GDM1 (cell line): Measurements from ENCODE around the gene GPS1.

Experiments
- DNase-seq: peaks from one replicate; lab custom pipeline; 2025; lab: John Stamatoyannopoulos, UW

Gene GPS1

DNA sequence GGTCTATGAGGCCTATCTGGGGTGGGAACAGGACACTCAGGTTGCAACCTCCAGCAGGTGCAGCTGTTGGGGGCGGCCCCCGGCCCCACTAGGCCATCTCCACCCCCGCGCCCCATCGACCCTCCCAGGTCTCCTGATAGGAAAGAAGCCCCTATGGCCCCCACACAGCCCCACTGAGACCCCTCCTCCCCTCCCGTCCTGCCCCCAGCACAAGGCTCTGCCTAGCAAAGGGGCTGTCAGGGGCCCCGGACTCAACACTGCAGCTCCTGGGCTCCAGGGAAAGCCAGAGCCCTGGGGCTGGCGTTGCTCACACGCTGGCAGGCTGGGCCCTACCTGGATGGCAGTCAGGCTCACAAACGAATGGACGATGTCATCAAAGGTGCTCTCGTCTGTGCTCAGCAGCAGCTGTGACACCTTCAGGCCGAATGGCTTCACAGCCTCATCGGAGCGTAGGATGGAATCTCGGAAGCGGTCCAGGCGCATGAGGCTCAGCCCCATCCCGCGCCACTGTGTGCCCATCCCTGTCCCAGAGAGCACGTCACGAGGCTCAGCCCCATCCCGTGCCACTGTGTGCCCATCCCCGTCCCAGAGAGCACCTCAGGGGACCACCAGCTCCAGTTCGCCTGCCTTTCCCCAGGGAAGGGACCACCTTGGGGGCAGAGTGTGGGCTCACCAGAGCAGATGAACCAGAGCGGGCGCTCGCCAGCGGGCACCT lies 39.0 kb downstream of the GPS1 start:
- no peak for DNase-seq

DNA sequence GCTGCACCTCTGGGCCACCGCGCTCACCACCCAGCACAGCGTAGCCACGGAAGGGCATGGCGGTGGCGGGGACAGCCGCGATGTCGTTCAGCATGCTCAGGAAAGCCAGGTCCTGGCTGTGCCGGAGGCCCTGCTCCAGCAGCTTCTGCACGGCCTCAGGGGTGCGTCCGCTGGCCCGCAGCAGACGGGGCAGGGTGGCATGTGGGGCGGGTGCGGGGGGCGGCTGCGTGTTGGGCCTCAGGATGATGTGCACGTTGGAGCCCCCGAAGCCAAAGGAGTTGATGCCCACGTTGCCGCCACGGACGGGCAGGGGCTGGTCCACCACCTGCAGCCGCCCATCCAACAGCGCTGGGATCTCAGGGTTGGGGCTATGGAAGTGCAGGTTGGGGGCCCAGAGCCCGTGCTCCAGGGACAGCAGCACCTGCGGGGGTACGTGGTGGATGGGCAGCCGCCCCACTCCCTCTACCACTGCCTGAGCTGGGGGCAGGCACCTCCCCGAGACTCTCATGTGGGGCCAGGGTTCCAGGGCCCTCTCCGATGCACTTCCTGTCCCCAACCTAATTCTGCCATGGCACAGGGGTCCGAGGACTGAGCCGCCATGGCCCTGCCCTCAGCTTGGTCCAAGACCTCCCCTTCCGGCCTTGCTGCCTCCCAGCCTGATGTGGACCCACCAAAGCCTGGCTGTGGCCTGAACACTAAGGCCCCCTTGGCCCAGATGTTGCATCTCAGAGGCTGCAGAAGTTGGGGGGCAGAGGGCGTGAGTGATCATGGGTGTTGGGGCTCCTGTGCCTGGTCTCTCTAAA lies 39.8 kb downstream of the GPS1 start:
- DNase-seq = no peak

DNA sequence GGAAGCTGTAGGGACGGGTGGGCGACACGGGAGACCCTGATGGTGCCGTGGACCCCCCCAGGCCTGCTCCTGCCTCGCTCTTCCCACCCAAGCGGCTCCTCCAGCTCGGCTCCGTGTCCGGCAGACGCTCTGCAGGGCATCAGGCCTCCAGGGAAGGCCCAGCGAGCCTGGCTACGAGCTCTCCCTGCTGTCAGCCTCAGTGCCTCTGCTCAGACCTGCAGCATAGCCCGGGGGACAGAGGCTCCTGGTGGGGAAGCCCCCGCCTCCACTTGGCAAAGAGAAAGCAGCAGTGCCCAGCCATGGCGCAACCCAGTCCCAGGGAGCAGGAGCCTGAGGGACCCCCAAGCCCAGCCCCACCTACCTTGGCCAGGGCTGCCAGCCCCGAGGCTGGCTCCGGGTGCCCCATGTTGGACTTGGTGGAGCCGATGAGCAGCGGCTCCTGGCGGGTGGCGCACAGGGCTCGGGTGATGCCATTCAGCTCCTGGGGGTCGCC lies 40.4 kb downstream of the GPS1 start:
- DNase-seq = no peak

DNA sequence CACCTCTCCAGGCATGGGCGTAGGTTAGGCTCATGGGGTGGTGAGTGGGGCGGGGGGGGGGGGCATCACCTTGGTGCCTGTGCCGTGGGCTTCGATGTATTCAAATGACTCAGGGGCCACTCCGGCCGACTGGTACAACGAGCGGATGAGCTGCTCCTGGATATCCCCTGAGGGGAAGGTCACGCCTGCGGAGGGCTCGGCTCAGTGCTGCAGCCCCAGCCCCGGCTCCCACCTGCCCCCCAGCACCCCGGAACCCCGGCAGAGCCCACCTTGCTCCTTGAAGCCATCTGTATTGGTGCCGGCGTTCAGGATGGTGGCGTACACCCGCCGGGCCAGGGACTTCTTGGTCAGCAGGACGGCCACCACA lies 40.9 kb downstream of the GPS1 start:
- DNase-seq = no peak

DNA sequence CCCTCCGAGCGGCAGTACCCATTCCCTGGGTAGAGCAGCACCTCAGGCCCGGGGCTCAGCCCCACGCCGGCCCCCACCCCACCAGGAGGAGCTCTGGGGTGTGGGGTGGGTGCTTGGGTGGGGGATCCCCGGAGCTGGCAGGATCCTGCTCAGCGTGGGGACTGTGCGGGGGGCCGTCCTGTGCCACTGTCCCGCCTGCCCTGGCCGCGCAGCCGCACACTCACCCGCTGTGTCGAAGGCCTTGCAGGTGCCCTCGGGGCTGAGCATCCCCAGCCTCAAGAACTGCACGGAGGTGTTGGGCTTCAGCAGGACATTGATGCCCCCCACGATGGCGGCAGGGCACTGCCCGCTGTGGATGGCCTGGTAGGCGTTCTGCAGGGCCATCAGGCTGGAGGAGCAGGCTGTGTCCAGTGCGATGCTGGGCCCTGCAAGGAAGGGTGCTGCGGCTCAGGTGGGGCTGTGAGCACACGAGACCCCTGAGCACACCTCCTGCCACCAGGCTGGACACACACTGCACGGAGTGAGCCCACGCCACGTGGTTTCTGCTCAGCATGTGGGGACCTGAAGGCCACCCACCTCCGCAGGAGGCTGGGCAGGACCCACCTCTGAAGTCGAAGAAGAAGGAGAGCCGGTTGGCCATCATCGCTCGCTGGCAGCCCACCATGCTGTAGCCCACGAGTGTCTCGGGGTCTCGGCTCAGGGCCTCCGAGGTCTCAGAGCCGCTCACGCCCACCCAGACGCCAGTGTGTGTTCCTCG lies 41.5 kb downstream of the GPS1 start:
- DNase-seq = no peak

DNA sequence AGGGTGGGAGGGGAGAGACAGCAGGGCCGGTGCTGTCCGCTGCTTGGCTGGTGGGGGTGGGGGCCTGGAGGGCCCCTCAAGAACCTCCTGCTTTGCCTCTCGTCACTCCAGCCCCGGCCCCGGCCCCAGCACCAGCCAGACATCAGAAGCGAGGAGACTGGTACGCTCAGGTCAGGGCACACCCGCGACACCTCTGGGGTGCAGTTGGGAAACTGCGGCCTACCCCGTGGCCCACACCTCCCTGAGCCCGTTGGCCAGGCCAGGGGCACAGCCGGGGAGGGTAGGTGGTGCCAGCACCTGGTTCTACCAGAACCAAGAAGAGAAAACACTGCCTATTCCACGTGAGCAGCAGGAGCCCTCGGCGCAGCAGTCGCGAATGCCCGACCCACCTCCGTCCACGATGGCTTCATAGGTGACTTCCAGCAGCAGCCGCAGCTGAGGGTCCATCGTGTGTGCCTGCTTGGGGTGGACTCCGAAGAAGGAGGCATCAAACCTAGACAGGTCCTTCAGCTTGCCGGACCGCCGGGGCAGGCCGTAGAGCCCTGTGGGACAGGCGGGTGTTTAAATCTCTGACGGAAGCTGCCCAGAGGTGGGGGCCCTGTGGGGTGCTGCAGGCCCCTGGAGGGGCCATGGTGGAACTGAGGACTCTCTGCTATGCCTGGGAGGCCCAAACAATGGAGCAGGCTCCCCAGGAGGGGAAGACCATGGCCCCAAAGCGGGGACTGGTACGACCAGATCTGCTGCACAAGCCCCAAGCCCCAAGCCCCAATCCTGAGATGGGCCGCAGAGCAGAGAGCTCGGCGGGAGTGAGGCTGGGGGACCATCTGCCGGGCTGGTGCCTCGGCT lies 43.5 kb downstream of the GPS1 start:
- DNase-seq = no peak

DNA sequence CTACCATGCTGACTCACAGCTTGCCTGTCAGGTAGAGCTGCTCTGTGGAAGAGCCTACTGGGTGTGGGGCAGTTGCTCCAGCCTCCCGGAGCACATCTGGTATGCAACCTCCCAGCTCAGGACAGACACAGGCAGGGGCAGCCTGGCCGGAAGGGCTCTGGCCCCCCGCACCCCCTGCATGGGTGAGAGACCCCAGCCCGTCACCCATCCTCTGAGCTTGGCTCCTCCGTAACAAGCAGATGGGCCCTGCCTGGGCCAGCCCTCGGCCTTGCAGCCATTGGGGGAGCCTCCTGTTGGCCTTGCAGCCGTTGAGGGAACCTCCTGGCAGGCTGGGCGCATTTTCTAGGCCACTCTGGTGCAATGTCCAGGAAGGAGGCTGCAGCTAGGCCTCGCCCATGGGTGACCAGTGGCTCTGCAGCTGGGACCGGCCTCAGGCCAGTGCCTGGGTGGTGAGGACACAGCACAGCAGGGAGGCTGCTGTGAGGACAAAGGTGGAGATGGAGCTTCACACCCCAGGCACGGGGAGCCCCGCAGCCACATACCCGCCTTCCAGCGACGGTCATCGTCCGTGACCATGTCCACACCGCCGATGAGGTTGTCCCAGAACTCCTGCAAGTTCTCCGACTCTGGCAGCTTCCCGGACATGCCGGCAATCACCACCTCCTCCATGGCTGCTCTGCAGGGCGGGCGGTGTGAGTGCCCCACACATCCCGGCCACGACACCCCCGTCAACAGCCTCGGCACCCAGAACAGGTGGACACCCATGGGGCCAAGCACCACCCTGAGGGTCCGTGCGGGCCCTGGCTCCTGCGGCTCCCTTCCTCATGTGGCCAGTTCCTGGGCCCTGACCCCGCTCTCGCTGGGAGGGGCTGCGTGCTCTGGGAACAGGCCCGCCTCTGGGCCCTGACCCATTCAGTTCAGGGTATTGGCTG lies 44.3 kb downstream of the GPS1 start:
- DNase-seq = no peak

DNA sequence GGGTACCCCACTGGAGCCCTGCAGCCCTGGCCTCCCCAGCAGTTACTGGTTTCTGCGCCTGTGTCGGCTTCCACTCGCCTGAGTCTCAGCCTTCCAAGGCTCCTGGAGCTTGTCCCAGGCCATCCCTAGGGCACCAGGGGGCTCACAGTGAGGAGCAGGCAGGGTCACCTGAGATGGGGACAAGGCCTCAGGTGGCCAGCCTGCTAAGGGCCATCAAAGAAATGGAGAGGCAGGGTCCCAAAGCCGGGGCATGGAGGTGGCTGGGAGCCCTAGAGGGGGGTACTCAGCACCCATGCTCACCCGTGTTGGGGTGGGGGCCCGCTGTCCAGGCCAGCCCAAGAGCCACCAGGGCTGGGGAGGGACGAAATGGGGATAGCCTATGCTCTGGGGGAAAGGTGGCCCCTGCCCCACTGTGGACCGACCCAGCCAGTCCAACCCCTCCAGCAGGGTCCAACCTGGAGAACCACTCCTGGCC lies 45.0 kb downstream of the GPS1 start:
- DNase-seq = no peak

DNA sequence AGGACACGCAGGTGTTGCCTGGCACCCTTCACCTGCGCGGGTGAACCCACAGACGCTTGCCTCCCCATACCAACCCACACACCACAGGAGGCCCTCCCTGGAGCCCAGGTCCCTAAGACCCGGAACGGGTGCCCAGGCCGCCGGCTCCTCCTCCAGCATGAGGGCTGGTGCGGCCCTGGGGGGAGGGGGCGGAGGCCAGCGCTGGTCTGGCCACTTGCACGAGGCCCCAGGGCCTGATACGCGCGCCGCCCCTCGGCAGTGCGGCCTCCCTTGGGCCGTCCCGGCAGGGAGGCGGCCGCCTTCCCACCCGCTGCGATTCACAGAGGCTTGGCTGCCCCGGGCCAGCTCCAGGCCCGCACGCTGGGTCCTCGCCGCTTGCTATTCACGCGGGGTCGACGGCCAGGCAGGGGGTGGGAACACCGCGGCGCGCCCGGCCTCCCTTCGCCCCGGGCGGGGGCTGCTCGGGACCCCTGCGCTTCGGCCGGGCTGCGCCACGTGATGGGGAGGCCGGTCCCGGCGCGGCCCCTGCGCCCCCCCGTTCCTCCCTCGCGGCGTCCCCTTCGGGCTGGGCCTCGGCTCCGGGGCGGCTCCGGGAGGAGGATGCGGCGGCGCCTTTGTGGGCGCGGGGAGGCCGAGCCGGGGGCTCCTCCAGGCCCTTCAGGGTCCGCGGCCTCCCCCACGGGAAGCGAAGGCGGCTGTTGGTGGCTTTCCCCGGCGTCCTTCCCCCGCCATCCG lies 45.7 kb downstream of the GPS1 start:
- no peak for DNase-seq

DNA sequence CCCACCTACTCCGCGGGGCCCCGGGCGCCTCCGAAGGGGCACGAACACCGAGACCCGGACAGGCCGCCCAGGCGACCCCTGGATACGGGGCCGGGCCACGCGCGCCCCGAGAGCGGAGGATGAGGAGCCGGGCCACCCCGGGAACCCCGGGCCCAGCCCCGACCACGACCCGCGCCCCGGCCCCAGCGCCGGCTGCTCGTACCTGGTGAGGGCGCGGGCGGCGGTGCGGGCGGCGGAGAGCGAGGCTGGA lies 46.1 kb downstream of the GPS1 start:
- no peak for DNase-seq

DNA sequence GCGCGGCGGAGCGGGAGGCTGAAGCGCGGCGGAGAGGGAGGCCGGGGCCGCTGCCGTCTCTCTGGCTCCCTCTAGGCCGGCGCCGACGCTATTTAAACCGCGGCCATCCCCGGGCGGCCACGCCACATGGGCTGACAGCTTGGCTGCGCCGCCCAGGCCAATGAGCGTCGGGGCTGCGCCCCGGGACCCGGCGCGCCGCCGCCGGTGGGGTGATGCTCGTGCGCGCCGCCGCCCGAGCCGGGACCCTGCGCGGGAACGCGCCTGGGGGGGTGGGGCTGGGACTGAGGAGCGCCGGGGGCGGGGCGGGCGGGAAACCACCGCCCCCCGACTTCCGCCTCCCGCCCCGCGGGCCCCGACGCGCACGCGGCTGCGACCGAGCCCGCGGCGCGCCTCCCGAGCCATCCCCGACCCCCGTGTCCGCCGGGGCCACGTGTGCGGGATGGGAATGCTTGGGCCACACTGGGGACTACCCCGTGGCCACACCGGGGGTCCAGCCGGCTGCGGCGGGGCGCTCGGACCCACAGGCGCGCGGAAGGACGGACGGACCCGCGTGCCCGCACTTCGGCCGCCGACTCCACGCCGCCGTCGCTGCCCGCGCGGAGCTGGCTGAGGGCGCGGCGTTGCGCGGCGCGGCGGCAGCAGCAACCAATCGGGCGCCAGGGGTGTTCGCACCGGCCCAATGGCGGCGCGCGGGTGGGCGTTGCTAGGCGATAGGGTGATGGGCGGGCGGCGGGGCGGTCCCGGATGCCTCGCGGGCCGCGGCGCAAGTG lies 46.7 kb downstream of the GPS1 start, which contains the start of gene FASN:
Gene FASN (minus strand): TSS at position 68 of the 770 bp plus-strand sequence. CDS start 1,791 bp downstream, outside the sequence.
- DNase-seq = peak; percentile 94

DNA sequence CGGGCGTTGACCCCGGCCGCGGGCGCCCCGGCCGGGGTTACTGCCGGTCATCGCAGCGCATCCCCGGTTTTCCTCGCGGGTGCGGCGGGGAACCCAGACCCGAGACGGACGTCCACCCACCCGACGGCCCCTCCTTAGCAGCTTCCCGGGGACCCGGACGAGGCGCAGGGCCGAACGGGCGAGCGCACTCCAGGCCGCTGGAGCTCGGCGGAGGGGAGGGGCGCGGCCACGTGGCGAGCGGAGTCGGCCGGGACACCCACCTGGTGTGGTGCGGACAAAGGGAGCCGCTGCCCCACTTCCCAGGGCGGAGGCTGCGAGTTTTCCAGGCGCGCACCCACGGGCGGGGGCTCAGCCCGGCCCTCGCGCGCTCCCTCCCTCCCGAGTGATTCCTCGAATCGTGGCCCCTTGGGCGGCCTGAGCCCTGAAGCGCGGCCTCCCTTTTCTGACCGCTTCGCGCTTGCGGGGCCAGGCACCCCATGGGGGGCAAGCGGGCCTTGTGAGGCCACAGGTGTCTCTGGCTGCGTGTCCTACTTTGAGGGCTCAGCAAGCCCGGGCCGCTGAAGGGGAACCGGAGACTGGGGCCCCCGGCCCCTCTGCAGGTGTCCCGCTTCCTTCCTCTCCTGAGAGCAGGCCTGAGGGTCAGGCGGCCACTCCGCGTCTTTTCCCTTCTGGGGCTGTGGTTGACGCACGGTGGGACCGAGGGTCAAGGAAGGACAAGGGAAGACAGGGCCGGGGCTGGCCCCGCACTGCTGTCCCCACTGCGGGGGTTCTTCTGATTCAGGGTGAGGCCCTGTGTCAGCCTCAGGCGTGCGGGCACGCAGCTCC lies 47.5 kb downstream of the GPS1 start:
- no peak for DNase-seq

DNA sequence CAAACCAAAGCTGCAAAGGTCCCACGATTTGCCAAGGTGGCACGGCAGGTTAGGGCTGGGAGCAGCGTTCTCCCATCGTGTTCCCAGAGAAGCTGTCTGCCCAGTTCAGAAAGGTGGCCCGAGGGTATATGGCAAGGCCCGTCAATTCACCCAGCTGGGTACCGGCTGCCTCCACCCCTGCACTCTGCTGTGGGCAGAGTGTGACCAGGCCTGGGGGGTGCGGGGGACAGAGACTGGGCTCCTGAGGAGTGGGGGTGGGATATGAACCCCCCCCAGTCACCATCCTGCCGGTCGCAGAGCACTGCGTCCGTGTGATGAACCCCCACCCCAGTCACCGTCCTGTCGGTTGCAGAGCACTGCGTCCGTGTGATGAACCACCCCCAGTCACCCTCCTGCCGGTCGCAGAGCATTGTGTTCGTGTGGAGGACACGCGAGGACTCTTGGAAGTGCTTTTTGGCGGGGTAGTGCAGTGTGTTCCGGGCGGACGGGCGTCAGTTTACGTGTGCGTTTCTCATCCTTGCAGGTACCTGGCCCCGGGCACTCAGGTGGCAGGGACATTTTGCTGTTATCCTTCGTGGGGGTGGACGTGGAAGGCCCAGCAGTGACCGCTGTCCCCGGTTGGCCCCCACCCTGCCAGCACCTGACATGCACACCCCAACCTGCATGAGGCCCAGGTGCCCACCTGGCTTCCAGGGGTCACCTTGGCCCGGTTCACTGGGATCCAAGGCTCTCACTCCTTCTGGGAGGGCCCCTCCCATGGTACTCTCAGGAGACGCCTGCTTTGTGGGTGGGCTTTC lies 49.0 kb downstream of the GPS1 start:
- no peak for DNase-seq

DNA sequence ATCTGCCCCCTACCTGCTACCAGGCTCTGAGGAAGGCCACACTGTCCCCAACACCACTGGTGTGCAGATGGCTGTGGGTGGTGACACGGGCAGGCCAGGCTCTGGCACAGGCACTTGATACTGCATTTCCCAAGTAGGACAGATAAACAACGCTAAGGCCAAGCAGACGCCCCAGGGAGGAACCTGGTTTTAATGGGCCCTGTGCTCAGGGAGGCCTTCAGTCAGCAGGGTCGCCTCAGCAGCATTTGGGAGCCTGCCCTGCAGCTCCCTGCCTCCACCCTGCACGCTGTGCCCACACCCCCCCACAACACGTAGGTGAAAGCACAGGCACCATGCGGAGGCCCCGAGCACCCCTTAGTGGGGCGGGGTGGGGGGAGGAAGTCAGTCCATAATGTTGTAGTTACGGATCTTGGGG lies 49.6 kb downstream of the GPS1 start:
- no peak for DNase-seq

DNA sequence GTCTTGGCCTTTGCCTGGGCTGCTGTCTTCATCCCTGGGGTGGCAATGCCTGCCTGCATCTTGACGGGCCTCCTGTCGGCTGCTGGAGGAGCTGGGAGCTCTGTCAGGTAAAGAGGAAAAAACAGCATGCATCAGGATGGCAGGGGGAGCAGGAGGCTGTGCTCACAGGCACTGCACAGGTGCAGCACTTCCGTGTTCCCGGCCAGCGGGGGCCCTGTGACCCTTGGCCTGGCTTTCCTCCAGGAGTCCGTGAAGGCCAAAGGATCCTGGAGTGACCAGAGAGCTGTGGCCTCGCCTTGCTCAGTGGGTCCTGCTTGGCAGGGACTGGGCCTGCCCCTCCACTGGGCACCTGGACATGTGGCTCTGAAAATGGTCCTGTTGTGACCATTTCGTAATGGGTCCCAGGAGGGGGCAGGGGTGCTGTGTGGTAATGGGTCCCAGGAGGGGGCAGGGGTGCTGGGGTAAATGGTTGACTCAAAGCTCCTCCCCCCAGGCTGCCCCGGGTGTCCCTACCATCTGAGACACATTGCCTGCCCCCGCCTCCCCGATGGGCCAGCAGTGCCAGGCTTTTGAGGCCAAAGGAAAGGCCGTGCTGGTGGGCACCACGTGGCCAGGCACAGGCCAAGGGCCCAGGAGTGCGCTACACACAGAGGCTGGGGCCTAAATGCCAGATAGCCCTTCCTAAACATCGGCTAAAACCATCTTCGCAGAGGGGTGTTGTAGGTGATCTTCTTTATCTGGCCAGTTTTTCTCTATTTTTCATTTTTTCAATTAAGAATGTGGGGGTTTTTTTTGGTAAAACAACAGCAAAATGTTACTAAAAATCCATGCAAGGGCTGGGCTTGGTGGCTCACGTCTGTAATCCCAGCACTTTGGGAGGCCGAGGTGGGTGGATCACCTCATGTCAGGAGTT lies 50.3 kb downstream of the GPS1 start:
- no peak for DNase-seq
